SHP77 (cell line): ENCODE results near the gene NTN4.
"Not testable (repeated sequence)": the region's sequence is repeated elsewhere in the genome, so short reads cannot be mapped to it uniquely, and the experiment has no call there.

Experiments
- DNase-seq, 2 experiments: peaks; one replicate each; lab custom pipeline; 2025; lab: John Stamatoyannopoulos, UW

The NTN4 gene

GRCh38 chr12:95654665-95655064 lies 135.9 kb downstream of the NTN4 start:
- DNase-seq: not testable (repeated sequence)

- no peak for DNase-seq
Measured at GRCh38 chr12:95653771-95654546, 136.6 kb downstream of the NTN4 start.

- no peak for DNase-seq
Measured at GRCh38 chr12:95651681-95652080, 138.9 kb downstream of the NTN4 start.

DNA sequence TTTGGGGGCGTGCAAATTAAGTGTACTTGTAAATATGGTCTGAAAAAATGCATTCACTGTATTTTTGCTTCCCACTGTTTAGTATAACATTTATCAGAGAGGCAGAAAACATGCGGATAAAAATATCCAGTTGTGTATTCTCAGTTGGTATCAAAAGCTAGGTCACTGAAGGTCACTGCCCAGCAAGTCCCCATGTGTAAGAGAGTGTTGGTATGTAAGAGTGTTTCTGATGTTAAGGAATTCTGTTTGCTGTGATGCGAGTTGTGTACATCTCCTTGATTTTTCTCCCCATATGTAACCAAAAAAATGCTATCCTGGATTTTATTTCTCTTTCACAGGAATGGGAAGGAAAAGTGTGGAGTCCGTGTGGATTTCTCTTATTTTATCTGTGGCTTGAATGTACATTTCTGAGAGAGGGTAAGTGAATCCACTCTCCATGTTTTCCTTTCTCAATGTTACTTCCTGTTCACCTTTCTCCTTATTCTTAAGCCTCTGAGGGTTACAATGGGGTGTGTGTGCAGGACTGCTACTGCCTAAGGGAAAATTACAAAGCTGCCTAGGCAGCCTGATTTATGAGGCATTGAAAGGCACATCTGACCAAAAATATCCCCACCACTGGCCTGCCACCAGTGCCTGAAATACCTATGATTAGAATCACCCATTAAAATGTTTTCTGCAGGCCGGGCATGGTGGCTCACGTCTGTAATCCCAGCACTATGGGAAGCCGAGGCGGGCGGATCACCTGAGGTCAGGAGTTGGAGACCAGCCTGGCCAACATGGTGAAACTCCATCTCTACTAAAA lies 141.4 kb downstream of the NTN4 start:
- no peak for DNase-seq

- no peak for DNase-seq
Measured at GRCh38 chr12:95646781-95647190, 143.8 kb downstream of the NTN4 start.

GRCh38 chr12:95643256-95643655 lies 147.3 kb downstream of the NTN4 start:
- DNase-seq: no peak

- no peak for DNase-seq
Measured at GRCh38 chr12:95642583-95642982, 148.0 kb downstream of the NTN4 start.

- DNase-seq: peak; percentile 11 to 17
Measured at GRCh38 chr12:95641299-95641952, 149.1 kb downstream of the NTN4 start.

DNA sequence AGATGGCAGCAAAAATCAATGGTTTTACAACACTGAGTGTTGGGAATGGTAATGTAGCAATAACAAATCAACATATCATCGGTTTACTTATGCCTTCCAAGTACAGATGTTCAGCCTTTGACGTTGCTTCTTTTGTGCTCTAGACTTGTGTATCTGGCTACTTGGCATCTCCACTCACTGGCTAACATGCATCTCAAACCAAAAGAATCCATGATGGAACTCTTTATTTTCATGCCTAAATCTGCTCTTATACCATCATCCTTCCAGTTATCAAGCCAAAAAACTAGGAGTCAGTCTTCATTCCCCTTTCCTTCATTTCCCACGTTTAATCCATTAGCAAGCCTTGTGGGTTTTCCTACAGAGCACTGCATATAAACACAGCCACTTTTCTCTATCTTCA lies 150.0 kb downstream of the NTN4 start:
- no peak for DNase-seq

- no peak for DNase-seq
Measured at GRCh38 chr12:95637471-95638155, 153.0 kb downstream of the NTN4 start.

- no peak for DNase-seq
Measured at GRCh38 chr12:95637010-95637409, 153.6 kb downstream of the NTN4 start.

DNA sequence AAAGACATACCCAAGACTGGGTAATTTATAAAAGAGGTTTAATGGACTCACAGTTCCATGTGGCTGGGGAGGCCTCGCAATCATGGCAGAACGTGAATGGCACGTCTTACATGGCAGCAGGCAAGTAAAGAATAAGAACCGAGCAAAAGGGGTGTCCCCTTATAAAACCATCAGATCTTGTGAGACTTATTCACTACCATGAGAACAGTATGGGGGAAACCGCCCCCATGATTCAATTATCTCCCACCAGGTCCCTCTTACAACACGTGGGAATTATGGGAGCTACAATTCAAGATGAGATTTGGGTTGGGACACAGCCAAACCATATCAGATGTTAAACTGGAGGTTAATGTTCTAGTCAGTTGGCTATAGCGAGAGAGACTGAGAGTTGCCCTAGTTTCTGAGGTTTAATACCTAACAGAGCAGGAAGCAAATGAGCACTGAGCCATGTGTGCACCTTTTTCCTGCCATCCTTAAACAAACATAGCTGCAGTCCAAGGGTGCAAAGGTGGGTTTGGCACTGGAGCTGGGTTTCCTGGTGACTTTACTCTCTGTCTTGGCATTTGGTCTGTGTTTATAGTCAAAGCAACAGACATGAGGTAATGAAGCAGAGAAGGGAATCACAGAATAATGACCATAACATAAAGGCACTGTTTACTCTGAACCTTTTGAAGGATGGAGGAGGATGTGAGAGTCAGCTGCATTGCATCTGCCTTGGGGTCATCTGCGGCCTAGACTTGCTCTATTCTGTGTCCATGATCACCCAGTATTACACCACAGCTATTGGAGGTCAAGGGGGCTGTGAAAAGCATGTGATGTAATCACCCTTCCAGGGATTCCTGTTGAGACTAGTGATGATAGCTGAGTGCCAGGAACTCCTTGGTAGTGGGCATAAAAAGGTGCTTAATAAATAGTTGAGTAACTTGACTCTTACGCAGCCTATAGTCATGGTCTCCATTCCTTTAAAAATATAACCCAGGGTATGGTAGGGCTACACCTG lies 155.6 kb downstream of the NTN4 start:
- peak; percentile 44 to 62 for DNase-seq

DNA sequence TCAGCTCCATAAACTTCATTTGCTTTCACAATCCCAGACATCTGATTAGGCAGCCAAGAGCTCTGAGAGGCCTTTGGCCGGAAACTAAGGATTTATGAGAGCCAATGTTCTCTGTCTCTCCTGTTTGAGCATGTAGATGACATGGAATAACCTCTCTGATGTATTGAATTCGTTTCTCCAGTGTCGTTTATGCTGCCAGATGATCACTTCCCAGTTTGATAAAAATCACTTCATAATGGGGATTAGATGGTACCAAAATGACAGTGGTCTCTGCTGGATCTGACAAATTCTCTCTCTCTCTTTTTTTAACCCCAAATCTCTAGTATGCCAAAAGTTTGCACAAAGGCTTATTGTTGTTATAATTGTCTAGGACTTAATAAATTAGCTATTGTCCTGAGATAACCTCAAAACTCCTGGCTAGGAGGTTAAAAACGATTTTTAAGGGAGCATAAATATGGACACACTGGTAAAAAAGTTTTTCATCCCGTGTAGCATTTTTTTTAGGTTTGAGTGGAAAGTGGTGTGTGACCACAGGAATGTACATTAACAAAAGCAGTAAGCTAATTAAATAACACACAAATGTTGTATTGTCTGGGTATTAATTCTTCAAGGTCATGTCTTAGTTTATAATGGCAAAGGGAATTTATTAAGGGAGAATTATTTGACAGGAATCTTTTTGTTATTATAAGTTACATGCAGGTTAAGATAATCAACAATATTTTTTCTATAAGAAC lies 156.7 kb downstream of the NTN4 start:
- DNase-seq: no peak

GRCh38 chr12:95633049-95633731 lies 157.4 kb downstream of the NTN4 start:
- DNase-seq: no peak

DNA sequence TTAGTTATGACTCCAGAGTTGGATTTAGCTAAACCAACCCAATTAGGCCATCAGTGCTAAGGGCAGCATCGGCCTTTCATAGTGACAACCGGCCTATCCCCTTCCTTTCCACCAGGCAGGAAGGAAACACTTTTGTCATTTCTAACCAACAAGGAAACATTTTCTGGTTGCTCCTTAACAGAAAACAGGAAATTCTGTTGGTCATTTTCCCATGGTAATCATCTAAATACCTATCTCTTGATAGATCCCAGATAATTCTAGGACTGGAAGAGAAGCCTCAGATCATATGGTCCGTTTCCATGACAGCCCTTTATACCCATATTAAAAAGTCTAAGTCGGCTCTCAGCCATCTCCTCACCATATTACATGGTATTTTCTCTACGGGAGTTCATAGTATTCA lies 160.1 kb downstream of the NTN4 start:
- no peak for DNase-seq

GRCh38 chr12:95629392-95629791 lies 161.2 kb downstream of the NTN4 start:
- no peak for DNase-seq

GRCh38 chr12:95626854-95627253 lies 163.7 kb downstream of the NTN4 start:
- no peak for DNase-seq

- no peak for DNase-seq
Measured at GRCh38 chr12:95625012-95625411, 165.6 kb downstream of the NTN4 start.

GRCh38 chr12:95624589-95624988 lies 166.0 kb downstream of the NTN4 start:
- DNase-seq: no peak
